H1 (cell line): ENCODE data around the gene TAAR8. TPM values are rescaled to one million over a fixed set of nuclear protein-coding genes. Genes with fewer than 3 reads are reported as not detected.

Experiments
- CBX8 ChIP-seq: fragments of 300-800, 300-1000 bp; sonication (generic); IDR thresholded peaks from 2 replicates; pipeline ENCODE4 v1.7.1; 2016; ENCODE audit warnings: low read depth, low read length, borderline replicate concordance
- CEBPB ChIP-seq: IDR thresholded peaks from 2 replicates; pipeline ENCODE4 v1.6.1; 2012; ENCODE audit warnings: low read depth, low read length
- CREB1 ChIP-seq: IDR thresholded peaks from 2 replicates; pipeline ENCODE4 v1.6.1; 2012; ENCODE audit warnings: inconsistent platforms
- HDAC6 ChIP-seq: IDR thresholded peaks from one replicate; pipeline ENCODE4 v1.7.1; 2012; ENCODE audit warnings: low read depth, mild to moderate bottlenecking, inconsistent platforms, low read length, moderate library complexity
- SP4 ChIP-seq: IDR thresholded peaks from 2 replicates; pipeline ENCODE4 v1.6.1; 2012; ENCODE audit warnings: low read length, inconsistent platforms
- TBP ChIP-seq: IDR thresholded peaks from 2 replicates; pipeline ENCODE4 v1.6.1; 2011; ENCODE audit warnings: low read depth, low read length, improper control_type of control experiment
- polyA plus RNA-seq, 7 experiments: library from polyadenylated mRNA; depleted of rRNA in 3 of 7; stranded (reverse) in 5 of 7; unstranded in 2 of 7; fragments of >200 nt in 5 of 7; fragments of 200-250 nt in 2 of 7; gene quantifications; 1 replicate in 5 of 7; 2 replicates in 1 of 7; 4 replicates in 1 of 7; pipeline versions ENCODE4 v1.2.1 to v1.2.3, GENCODE V29; 2011 to 2013; ENCODE audit warnings: missing spikeins in 2 of 7, mixed read lengths in 2 of 7
- total RNA-seq: library from RNA; stranded (reverse); fragmentation: NEBNext Ultra II Directional; extraction: Animal tissue kit (Norgen Biotek cat#: 25700); gene quantifications from 2 replicates; pipeline ENCODE4 v1.2.1, GENCODE V29; 2021
- TF ChIP-seq, protein P1 (sequence below), 3 experiments: IDR thresholded peaks; 1 replicate in 2 of 3; 2 replicates in 1 of 3; pipeline versions ENCODE4 v1.5.1 to v1.6.1; 2011; ENCODE audit warnings: low read length in 3 of 3, mild to moderate bottlenecking in 3 of 3, inconsistent platforms in 2 of 3, low read depth in 1 of 3, moderate library complexity in 1 of 3; ENCODE audit not compliant: insufficient read depth in 1 of 3; ENCODE audit errors: control extremely low read depth in 1 of 3

The TAAR8 gene
- total and polyA plus RNA-seq, 2 of the 8 experiments (the other 6 are each of a cell fraction or from before 2014, with no cell fraction given) = not detected

DNA sequence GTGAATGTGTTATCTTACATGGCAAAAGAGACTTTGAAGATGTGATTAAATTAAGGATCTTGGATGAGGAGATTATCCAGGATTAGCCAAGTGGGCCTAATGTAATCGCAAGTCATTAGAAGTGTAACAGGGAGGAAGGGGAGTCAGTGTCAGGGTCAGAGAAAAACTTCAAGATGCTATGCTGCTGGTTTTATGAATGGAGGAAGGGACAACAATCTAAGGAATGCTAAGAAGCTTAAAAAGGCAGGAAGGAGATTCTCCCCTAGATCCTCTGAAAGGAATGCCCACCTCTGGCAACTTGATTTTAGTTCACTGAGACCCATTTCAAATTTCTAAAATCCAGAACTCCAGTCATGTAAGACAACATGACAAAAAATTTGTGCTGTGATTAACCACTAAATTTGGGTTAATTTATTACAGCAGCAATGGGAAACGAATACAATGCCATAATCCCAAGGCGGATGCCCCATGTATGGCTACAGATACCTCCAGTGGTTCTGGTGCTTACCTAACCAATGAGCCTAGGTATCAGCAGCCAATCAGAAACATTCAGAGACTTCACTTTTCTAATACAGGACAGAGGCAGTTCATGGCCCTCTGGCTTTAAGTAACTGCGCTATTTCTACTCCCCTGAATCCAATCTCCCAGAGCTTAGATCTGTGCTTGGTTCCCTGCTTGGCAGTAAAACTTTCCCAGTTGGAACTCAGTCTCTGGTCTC is 3.6 kb upstream of the TAAR8 start (continued):
- TF ChIP-seq, protein P1, sequence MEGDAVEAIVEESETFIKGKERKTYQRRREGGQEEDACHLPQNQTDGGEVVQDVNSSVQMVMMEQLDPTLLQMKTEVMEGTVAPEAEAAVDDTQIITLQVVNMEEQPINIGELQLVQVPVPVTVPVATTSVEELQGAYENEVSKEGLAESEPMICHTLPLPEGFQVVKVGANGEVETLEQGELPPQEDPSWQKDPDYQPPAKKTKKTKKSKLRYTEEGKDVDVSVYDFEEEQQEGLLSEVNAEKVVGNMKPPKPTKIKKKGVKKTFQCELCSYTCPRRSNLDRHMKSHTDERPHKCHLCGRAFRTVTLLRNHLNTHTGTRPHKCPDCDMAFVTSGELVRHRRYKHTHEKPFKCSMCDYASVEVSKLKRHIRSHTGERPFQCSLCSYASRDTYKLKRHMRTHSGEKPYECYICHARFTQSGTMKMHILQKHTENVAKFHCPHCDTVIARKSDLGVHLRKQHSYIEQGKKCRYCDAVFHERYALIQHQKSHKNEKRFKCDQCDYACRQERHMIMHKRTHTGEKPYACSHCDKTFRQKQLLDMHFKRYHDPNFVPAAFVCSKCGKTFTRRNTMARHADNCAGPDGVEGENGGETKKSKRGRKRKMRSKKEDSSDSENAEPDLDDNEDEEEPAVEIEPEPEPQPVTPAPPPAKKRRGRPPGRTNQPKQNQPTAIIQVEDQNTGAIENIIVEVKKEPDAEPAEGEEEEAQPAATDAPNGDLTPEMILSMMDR (IDR thresholded peaks at IDR 0.05; ENCODE audit: control extremely low read depth in 1 of 3, insufficient read depth in 1 of 3, low read depth in 1 of 3, low read length in 3 of 3) = no peak
- no peak for TF ChIP-seq HDAC6
- no peak for TF ChIP-seq TBP
- TF ChIP-seq CREB1 = no peak
- TF ChIP-seq CBX8 = no peak
- TF ChIP-seq SP4 = no peak
- TF ChIP-seq CEBPB = no peak
